Measurements from ENCODE around the gene ANGPTL2.
"Not testable (repeated sequence)": the region's sequence is repeated elsewhere in the genome, so short reads cannot be mapped to it uniquely, and the experiment has no call there.

The ANGPTL2 gene

GRCh38 chr9:127153501-127153900, 31.1 kb upstream of the ANGPTL2 start:
- no peaks in the 10 kb centered on the region for H3K27me3 ChIP-seq (ENCODE audit: control insufficient read depth, insufficient read depth, low read length)
- no peak overlapping the region for H3K27ac ChIP-seq (ENCODE audit: low read length)
- H3K36me3 ChIP-seq (ENCODE audit: control insufficient read depth, low read depth, low read length) = no peaks in the 10 kb centered on the region
- no peak overlapping the region for H3K4me3 ChIP-seq (ENCODE audit: low read length)
- H3K9ac ChIP-seq (ENCODE audit: low read length) = no peak overlapping the region
- H3K4me1 ChIP-seq (ENCODE audit: control insufficient read depth, low read depth, low read length) = no peaks in the 10 kb centered on the region
- no peaks in the 10 kb centered on the region for H3K9me3 ChIP-seq (ENCODE audit: control insufficient read depth, low read depth, low read length)

GRCh38 chr9:127149463-127150390, 27.3 kb upstream of the ANGPTL2 start:
- no peaks in the 10 kb centered on the region for H3K4me1 ChIP-seq (ENCODE audit: control insufficient read depth, low read depth, low read length)
- H3K27ac ChIP-seq (ENCODE audit: low read length) = no peak overlapping the region
- H3K27me3 ChIP-seq (ENCODE audit: control insufficient read depth, insufficient read depth, low read length) = no peaks in the 10 kb centered on the region
- no peaks in the 10 kb centered on the region for H3K36me3 ChIP-seq (ENCODE audit: control insufficient read depth, low read depth, low read length)
- no peak overlapping the region for H3K4me3 ChIP-seq (ENCODE audit: low read length)
- H3K9ac ChIP-seq (ENCODE audit: low read length) = no peak overlapping the region
- no peaks in the 10 kb centered on the region for H3K9me3 ChIP-seq (ENCODE audit: control insufficient read depth, low read depth, low read length)

- H3K4me1 ChIP-seq (ENCODE audit: control insufficient read depth, low read depth, low read length) = no peaks in the 10 kb centered on the region
- H3K27me3 ChIP-seq (ENCODE audit: control insufficient read depth, insufficient read depth, low read length) = no peaks in the 10 kb centered on the region
- H3K27ac ChIP-seq (ENCODE audit: low read length) = no peak overlapping the region
- no peak overlapping the region for H3K4me3 ChIP-seq (ENCODE audit: low read length)
- no peaks in the 10 kb centered on the region for H3K36me3 ChIP-seq (ENCODE audit: control insufficient read depth, low read depth, low read length)
- no peaks in the 10 kb centered on the region for H3K9me3 ChIP-seq (ENCODE audit: control insufficient read depth, low read depth, low read length)
- H3K9ac ChIP-seq (ENCODE audit: low read length) = no peak overlapping the region
These were observed 26.6 kb upstream of the ANGPTL2 start for GRCh38 chr9:127149010-127149409.

GRCh38 chr9:127148014-127148413, 25.6 kb upstream of the ANGPTL2 start:
- Histone ChIP-seq H3K4me3 (ENCODE audit: low read length) (no peak overlapping the region), H3K4me1 (ENCODE audit: control insufficient read depth, low read depth, low read length) (peaks cover 6% of the 10 kb centered on the region), H3K27ac (ENCODE audit: low read length) (no peak overlapping the region), H3K36me3 (ENCODE audit: control insufficient read depth, low read depth, low read length) (no peaks in the 10 kb centered on the region), H3K9ac (ENCODE audit: low read length) (no peak overlapping the region), H3K27me3 (ENCODE audit: control insufficient read depth, insufficient read depth, low read length) (no peaks in the 10 kb centered on the region), H3K9me3 (ENCODE audit: control insufficient read depth, low read depth, low read length) (no peaks in the 10 kb centered on the region)

DNA sequence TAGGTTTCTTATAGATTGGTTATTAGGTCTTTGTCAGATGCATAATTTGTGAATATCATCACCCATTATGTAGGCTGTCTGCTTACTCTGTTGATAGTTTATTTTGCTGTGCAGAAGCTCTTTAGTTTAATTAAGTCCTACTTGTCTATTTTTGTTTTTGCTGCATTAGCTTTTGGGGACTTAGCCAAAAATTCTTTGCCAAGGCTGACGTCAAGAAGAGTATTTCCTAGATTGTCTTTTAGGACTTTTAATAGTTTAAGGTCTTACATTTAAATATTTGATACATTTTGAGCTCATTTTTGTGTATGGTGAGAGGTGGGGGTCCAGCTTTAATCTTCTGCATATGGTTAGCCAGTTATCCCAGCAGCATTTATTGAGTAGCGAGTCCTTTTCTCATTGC, 24.8 kb upstream of the ANGPTL2 start:
- H3K9me3 ChIP-seq (ENCODE audit: control insufficient read depth, low read depth, low read length) = no peaks in the 10 kb centered on the region
- H3K4me1 ChIP-seq (ENCODE audit: control insufficient read depth, low read depth, low read length) = peaks cover 13% of the 10 kb centered on the region
- H3K36me3 ChIP-seq (ENCODE audit: control insufficient read depth, low read depth, low read length) = no peaks in the 10 kb centered on the region
- no peak overlapping the region for H3K4me3 ChIP-seq (ENCODE audit: low read length)
- H3K9ac ChIP-seq (ENCODE audit: low read length) = no peak overlapping the region
- no peak overlapping the region for H3K27ac ChIP-seq (ENCODE audit: low read length)
- no peaks in the 10 kb centered on the region for H3K27me3 ChIP-seq (ENCODE audit: control insufficient read depth, insufficient read depth, low read length)

DNA sequence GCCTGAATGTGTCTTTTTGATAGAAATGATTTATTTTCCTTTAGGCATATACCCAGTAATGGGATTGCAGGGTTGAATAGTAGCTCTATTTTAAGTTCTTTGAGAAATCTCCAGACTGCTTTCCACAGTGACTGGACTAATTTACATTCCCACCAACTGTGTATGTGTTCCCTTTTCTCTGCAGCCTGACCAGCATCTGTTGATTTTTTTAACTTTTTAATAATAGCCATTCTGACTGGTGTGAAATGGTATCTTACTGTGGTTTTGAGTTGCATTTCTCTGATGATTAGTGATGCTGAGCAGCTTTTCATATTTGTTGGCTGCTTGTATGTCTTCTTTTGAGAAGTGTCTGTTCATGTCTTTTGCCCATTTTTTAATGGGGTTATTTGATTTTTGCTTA, 24.4 kb upstream of the ANGPTL2 start:
- H3K9me3 ChIP-seq (ENCODE audit: control insufficient read depth, low read depth, low read length); H3K27ac ChIP-seq (ENCODE audit: low read length); H3K36me3 ChIP-seq (ENCODE audit: control insufficient read depth, low read depth, low read length); H3K27me3 ChIP-seq (ENCODE audit: control insufficient read depth, insufficient read depth, low read length); H3K4me3 ChIP-seq (ENCODE audit: low read length); H3K9ac ChIP-seq (ENCODE audit: low read length): not testable (repeated sequence)
- peaks cover 17% of the 10 kb centered on the region for H3K4me1 ChIP-seq (ENCODE audit: control insufficient read depth, low read depth, low read length)

- Histone ChIP-seq H3K4me1 (ENCODE audit: control insufficient read depth, low read depth, low read length) (peaks cover 17% of the 10 kb centered on the region), H3K9ac (ENCODE audit: low read length) (no peak overlapping the region), H3K9me3 (ENCODE audit: control insufficient read depth, low read depth, low read length) (no peaks in the 10 kb centered on the region), H3K36me3 (ENCODE audit: control insufficient read depth, low read depth, low read length) (no peaks in the 10 kb centered on the region), H3K27me3 (ENCODE audit: control insufficient read depth, insufficient read depth, low read length) (no peaks in the 10 kb centered on the region), H3K27ac (ENCODE audit: low read length) (no peak overlapping the region), H3K4me3 (ENCODE audit: low read length) (no peak overlapping the region)
These were observed 22.4 kb upstream of the ANGPTL2 start for GRCh38 chr9:127144670-127145445.

GRCh38 chr9:127143920-127144465, 21.6 kb upstream of the ANGPTL2 start:
- Histone ChIP-seq H3K4me3 (ENCODE audit: low read length) (no peak overlapping the region), H3K27ac (ENCODE audit: low read length) (no peak overlapping the region), H3K27me3 (ENCODE audit: control insufficient read depth, insufficient read depth, low read length) (no peaks in the 10 kb centered on the region), H3K36me3 (ENCODE audit: control insufficient read depth, low read depth, low read length) (no peaks in the 10 kb centered on the region), H3K9me3 (ENCODE audit: control insufficient read depth, low read depth, low read length) (no peaks in the 10 kb centered on the region), H3K4me1 (ENCODE audit: control insufficient read depth, low read depth, low read length) (peaks cover 17% of the 10 kb centered on the region), H3K9ac (ENCODE audit: low read length) (no peak overlapping the region)

DNA sequence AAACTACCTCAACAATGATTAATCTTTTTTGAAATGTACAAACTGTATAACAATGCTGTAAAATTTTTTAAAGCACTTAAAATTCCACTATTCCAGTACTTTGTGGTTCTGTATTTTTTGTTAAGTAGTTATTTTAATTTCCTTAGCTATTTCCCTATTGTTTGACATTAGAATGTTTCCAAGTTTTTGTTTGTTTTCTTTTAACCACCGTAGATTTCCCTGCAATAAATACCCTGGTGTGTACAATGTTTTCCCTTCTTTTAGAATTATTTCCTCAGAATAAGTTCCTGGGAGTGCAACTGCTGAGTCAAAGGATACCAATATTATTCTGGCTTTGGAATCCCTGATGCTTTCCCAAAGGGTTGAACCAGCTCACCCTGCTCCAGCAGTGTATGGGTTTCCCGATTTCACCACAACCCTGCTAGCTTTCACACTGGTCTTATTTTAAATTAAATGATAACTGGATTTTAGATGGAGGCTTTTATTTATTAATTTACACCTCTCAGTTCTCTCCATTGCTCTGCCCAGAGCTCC, 20.6 kb upstream of the ANGPTL2 start:
- H3K27ac ChIP-seq (ENCODE audit: low read length) = no peak overlapping the region
- no peaks in the 10 kb centered on the region for H3K36me3 ChIP-seq (ENCODE audit: control insufficient read depth, low read depth, low read length)

GRCh38 chr9:127142291-127142690, 19.9 kb upstream of the ANGPTL2 start:
- no peaks in the 10 kb centered on the region for H3K9me3 ChIP-seq (ENCODE audit: control insufficient read depth, low read depth, low read length)
- H3K9ac ChIP-seq (ENCODE audit: low read length) = no peak overlapping the region
- no peaks in the 10 kb centered on the region for H3K27me3 ChIP-seq (ENCODE audit: control insufficient read depth, insufficient read depth, low read length)
- H3K27ac ChIP-seq (ENCODE audit: low read length) = no peak overlapping the region
- H3K4me3 ChIP-seq (ENCODE audit: low read length) = no peak overlapping the region
- peaks cover 17% of the 10 kb centered on the region for H3K4me1 ChIP-seq (ENCODE audit: control insufficient read depth, low read depth, low read length)
- no peaks in the 10 kb centered on the region for H3K36me3 ChIP-seq (ENCODE audit: control insufficient read depth, low read depth, low read length)

More for the DNA sequence above, 20.6 kb upstream of the ANGPTL2 start:
- Histone ChIP-seq H3K9me3 (ENCODE audit: control insufficient read depth, low read depth, low read length) (no peaks in the 10 kb centered on the region), H3K4me1 (ENCODE audit: control insufficient read depth, low read depth, low read length) (peaks cover 17% of the 10 kb centered on the region), H3K4me3 (ENCODE audit: low read length) (no peak overlapping the region), H3K9ac (ENCODE audit: low read length) (no peak overlapping the region), H3K27me3 (ENCODE audit: control insufficient read depth, insufficient read depth, low read length) (no peaks in the 10 kb centered on the region)

GRCh38 chr9:127140842-127141675, 18.6 kb upstream of the ANGPTL2 start:
- Histone ChIP-seq H3K4me1 (ENCODE audit: control insufficient read depth, low read depth, low read length) (peaks cover 17% of the 10 kb centered on the region), H3K27me3 (ENCODE audit: control insufficient read depth, insufficient read depth, low read length) (no peaks in the 10 kb centered on the region), H3K9ac (ENCODE audit: low read length) (no peak overlapping the region), H3K27ac (ENCODE audit: low read length) (no peak overlapping the region), H3K9me3 (ENCODE audit: control insufficient read depth, low read depth, low read length) (no peaks in the 10 kb centered on the region), H3K4me3 (ENCODE audit: low read length) (no peak overlapping the region), H3K36me3 (ENCODE audit: control insufficient read depth, low read depth, low read length) (no peaks in the 10 kb centered on the region)

Data from iPS-18a (cell line).